ENCODE results near the gene CBLN3. TPM values are rescaled to one million over a fixed set of nuclear protein-coding genes. Genes with fewer than 3 reads are reported as not detected.

CBLN3 gene
- total RNA-seq, 1 experiment from 2014 or later, result 3.4 TPM

GRCh38 chr14:24414732-24415420, 14.6 kb downstream of the CBLN3 start:
- H2AFZ ChIP-seq (ENCODE audit: low read length), result no peak overlapping the region
- H3F3A ChIP-seq (ENCODE audit: low read length, unreplicated experiment), result peaks cover 4% of the 10 kb centered on the region
- no peaks in the 10 kb centered on the region for H3K79me2 ChIP-seq (ENCODE audit: low read length)
- no peak overlapping the region for H3K4me3 ChIP-seq (ENCODE audit: low read length)
- no peaks in the 10 kb centered on the region for H3K9me2 ChIP-seq (replicated peaks; ENCODE audit: low read length)
- intact Hi-C loops (cut with micrococcal nuclease), result no loop called here
- no peak overlapping the region for H3K4me2 ChIP-seq (ENCODE audit: low read length)
- no TSS peak for BruUV-seq (replicated peaks)
- no peak for ATAC-seq
- no peaks in the 10 kb centered on the region for H3K27me3 ChIP-seq (ENCODE audit: low read length)
- ChIA-PET POLR2A (ENCODE audit: unreplicated experiment) (no interaction called here), CTCF (no interaction called here)
- H3K4me1 ChIP-seq (ENCODE audit: insufficient read depth, low read length), result peaks cover 20% of the 10 kb centered on the region
- H3K36me3 ChIP-seq (ENCODE audit: low read depth, low read length), result no peaks in the 10 kb centered on the region
- no peak overlapping the region for H3K27ac ChIP-seq (ENCODE audit: low read length)
- no peaks in the 10 kb centered on the region for H3K9me3 ChIP-seq (ENCODE audit: low read length)
- no peaks in the 10 kb centered on the region for H4K20me1 ChIP-seq (ENCODE audit: low read length)
- H3K9ac ChIP-seq (ENCODE audit: low read length), result no peak overlapping the region
- no peak for DNase-seq
- TF ChIP-seq EZH2phosphoT487 (IDR thresholded peaks at IDR 0.05; ENCODE audit: borderline replicate concordance, low read length) (no peak), EZH2 (IDR thresholded peaks at IDR 0.05; ENCODE audit: low read length, unreplicated experiment) (no peak), CTCF (conservative IDR thresholded peaks at IDR 0.05; ENCODE audit: low read depth, low read length) (no peak)

- intact Hi-C loops (cut with micrococcal nuclease), result no loop called here
- ChIA-PET CTCF (no interaction called here), POLR2A (ENCODE audit: unreplicated experiment) (no interaction called here)
- H3K36me3 ChIP-seq (ENCODE audit: low read depth, low read length), result no peaks in the 10 kb centered on the region
- no peaks in the 10 kb centered on the region for H3K79me2 ChIP-seq (ENCODE audit: low read length)
- H3K4me1 ChIP-seq (ENCODE audit: insufficient read depth, low read length), result peaks cover 16% of the 10 kb centered on the region
- ATAC-seq (no peak), DNase-seq (no peak)
- H3K9ac ChIP-seq (ENCODE audit: low read length), result no peak overlapping the region
- H3K27ac ChIP-seq (ENCODE audit: low read length), result no peak overlapping the region
- no peak overlapping the region for H3K4me3 ChIP-seq (ENCODE audit: low read length)
- no peaks in the 10 kb centered on the region for H3K9me2 ChIP-seq (replicated peaks; ENCODE audit: low read length)
- H3K4me2 ChIP-seq (ENCODE audit: low read length), result no peak overlapping the region
- H3F3A ChIP-seq (ENCODE audit: low read length, unreplicated experiment), result peaks cover 4% of the 10 kb centered on the region
- no peaks in the 10 kb centered on the region for H3K27me3 ChIP-seq (ENCODE audit: low read length)
- H2AFZ ChIP-seq (ENCODE audit: low read length), result no peak overlapping the region
- TF ChIP-seq EZH2phosphoT487 (IDR thresholded peaks at IDR 0.05; ENCODE audit: borderline replicate concordance, low read length), result no peak
- no peak for TF ChIP-seq EZH2 (IDR thresholded peaks at IDR 0.05; ENCODE audit: low read length, unreplicated experiment)
- no peak for TF ChIP-seq CTCF (conservative IDR thresholded peaks at IDR 0.05; ENCODE audit: low read depth, low read length)
- no peaks in the 10 kb centered on the region for H4K20me1 ChIP-seq (ENCODE audit: low read length)
- no TSS peak for BruUV-seq (replicated peaks)
- no peaks in the 10 kb centered on the region for H3K9me3 ChIP-seq (ENCODE audit: low read length)
Measured at GRCh38 chr14:24414077-24414476, 15.4 kb downstream of the CBLN3 start.

All from PC-3 (cell line).